ENCODE results near the gene SMAD6. TPM values are rescaled to one million over a fixed set of nuclear protein-coding genes. Genes with fewer than 3 reads are reported as not detected.

The SMAD6 gene
- total and polyA plus RNA-seq, 2 experiments from 2014 or later: 1.6 to 15.7 TPM

- H3K27ac Mint-ChIP-seq: no peak overlapping the region
- H3K27ac ChIP-seq (ENCODE audit: low read depth): no peak overlapping the region
- no peak for ATAC-seq
Observed at GRCh38 chr15:66751579-66751978, 49.5 kb downstream of the SMAD6 start.

More at GRCh38 chr15:66751579-66751978, 49.5 kb downstream of the SMAD6 start:
- peaks cover 7% of the 10 kb centered on the region; the same call in 2 of the 3 replicates for H3K9me3 Mint-ChIP-seq
- H3K4me1 Mint-ChIP-seq: peaks cover 47% of the 10 kb centered on the region
- peaks cover 13% of the 10 kb centered on the region for H3K36me3 Mint-ChIP-seq (ENCODE audit: low read depth)
- Histone ChIP-seq H3K79me2 (replicated peaks; ENCODE audit: insufficient read depth) (no peaks in the 10 kb centered on the region), H3K4me1 (ENCODE audit: insufficient read depth) (peaks cover 40% of the 10 kb centered on the region), H3F3A (replicated peaks; ENCODE audit: low read depth) (peaks cover 7% of the 10 kb centered on the region; the same call in 1 of the 2 replicates), H3K27me3 (ENCODE audit: insufficient read depth) (no peaks in the 10 kb centered on the region), H4K20me1 (replicated peaks; ENCODE audit: insufficient read depth) (no peaks in the 10 kb centered on the region), H3K36me3 (ENCODE audit: insufficient read depth) (peaks cover 4% of the 10 kb centered on the region; the same call in 1 of the 2 replicates), H3K9me2 (ENCODE audit: insufficient read depth) (no peaks in the 10 kb centered on the region), H3K4me2 (no peak overlapping the region), H2AFZ (no peak overlapping the region), H3K4me3 (no peak overlapping the region)
- TF ChIP-seq, protein P1, sequence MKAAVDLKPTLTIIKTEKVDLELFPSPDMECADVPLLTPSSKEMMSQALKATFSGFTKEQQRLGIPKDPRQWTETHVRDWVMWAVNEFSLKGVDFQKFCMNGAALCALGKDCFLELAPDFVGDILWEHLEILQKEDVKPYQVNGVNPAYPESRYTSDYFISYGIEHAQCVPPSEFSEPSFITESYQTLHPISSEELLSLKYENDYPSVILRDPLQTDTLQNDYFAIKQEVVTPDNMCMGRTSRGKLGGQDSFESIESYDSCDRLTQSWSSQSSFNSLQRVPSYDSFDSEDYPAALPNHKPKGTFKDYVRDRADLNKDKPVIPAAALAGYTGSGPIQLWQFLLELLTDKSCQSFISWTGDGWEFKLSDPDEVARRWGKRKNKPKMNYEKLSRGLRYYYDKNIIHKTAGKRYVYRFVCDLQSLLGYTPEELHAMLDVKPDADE (IDR thresholded peaks at IDR 0.05): no peak
- TF ChIP-seq ZNF331 (CRISPR knock-in tag; IDR thresholded peaks at IDR 0.05; ENCODE audit: low read depth) (no peak), EZH2 (IDR thresholded peaks at IDR 0.05; ENCODE audit: low read depth, unreplicated experiment) (no peak), STAT1 (IDR thresholded peaks at IDR 0.05; ENCODE audit: unreplicated experiment) (no peak), POLR2AphosphoS5 (IDR thresholded peaks at IDR 0.05; ENCODE audit: low read depth) (no peak)
- TF ChIP-seq, protein P2, sequence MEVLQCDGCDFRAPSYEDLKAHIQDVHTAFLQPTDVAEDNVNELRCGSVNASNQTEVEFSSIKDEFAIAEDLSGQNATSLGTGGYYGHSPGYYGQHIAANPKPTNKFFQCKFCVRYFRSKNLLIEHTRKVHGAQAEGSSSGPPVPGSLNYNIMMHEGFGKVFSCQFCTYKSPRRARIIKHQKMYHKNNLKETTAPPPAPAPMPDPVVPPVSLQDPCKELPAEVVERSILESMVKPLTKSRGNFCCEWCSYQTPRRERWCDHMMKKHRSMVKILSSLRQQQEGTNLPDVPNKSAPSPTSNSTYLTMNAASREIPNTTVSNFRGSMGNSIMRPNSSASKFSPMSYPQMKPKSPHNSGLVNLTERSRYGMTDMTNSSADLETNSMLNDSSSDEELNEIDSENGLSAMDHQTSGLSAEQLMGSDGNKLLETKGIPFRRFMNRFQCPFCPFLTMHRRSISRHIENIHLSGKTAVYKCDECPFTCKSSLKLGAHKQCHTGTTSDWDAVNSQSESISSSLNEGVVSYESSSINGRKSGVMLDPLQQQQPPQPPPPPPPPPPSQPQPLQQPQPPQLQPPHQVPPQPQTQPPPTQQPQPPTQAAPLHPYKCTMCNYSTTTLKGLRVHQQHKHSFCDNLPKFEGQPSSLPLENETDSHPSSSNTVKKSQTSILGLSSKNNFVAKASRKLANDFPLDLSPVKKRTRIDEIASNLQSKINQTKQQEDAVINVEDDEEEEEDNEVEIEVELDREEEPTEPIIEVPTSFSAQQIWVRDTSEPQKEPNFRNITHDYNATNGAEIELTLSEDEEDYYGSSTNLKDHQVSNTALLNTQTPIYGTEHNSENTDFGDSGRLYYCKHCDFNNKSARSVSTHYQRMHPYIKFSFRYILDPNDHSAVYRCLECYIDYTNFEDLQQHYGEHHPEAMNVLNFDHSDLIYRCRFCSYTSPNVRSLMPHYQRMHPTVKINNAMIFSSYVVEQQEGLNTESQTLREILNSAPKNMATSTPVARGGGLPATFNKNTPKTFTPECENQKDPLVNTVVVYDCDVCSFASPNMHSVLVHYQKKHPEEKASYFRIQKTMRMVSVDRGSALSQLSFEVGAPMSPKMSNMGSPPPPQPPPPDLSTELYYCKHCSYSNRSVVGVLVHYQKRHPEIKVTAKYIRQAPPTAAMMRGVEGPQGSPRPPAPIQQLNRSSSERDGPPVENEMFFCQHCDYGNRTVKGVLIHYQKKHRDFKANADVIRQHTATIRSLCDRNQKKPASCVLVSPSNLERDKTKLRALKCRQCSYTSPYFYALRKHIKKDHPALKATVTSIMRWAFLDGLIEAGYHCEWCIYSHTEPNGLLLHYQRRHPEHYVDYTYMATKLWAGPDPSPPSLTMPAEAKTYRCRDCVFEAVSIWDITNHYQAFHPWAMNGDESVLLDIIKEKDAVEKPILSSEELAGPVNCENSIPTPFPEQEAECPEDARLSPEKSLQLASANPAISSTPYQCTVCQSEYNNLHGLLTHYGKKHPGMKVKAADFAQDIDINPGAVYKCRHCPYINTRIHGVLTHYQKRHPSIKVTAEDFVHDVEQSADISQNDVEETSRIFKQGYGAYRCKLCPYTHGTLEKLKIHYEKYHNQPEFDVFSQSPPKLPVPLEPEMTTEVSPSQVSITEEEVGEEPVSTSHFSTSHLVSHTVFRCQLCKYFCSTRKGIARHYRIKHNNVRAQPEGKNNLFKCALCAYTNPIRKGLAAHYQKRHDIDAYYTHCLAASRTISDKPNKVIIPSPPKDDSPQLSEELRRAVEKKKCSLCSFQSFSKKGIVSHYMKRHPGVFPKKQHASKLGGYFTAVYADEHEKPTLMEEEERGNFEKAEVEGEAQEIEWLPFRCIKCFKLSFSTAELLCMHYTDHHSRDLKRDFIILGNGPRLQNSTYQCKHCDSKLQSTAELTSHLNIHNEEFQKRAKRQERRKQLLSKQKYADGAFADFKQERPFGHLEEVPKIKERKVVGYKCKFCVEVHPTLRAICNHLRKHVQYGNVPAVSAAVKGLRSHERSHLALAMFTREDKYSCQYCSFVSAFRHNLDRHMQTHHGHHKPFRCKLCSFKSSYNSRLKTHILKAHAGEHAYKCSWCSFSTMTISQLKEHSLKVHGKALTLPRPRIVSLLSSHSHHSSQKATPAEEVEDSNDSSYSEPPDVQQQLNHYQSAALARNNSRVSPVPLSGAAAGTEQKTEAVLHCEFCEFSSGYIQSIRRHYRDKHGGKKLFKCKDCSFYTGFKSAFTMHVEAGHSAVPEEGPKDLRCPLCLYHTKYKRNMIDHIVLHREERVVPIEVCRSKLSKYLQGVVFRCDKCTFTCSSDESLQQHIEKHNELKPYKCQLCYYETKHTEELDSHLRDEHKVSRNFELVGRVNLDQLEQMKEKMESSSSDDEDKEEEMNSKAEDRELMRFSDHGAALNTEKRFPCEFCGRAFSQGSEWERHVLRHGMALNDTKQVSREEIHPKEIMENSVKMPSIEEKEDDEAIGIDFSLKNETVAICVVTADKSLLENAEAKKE (CRISPR knock-in tag; IDR thresholded peaks at IDR 0.05): no peak
- peaks cover 15% of the 10 kb centered on the region for H3K27me3 Mint-ChIP-seq (ENCODE audit: insufficient read depth, low read depth, poor library complexity)
- DNase-seq (ENCODE audit: low spot score): no peak
- no peak overlapping the region for H3K4me3 Mint-ChIP-seq
